K562 (cell line): Measurements from ENCODE around the gene TICRR. TPM values are rescaled to one million over a fixed set of nuclear protein-coding genes. Genes with fewer than 3 reads are reported as not detected.

Experiments used
- ATF6 ChIP-seq: sonication (generic); formaldehyde crosslinking; IDR thresholded peaks from 2 replicates; pipeline ENCODE4 v1.4.0; 2020; ENCODE audit warnings: mild to moderate bottlenecking, missing genetic modification reagents
- CHAMP1 ChIP-seq: fragments of 450-650 bp; IDR thresholded peaks from 2 replicates; pipeline ENCODE4 v1.6.1; 2016; ENCODE audit warnings: mild to moderate bottlenecking
- ERF ChIP-seq: fragments of 450-650 bp; formaldehyde crosslinking; IDR thresholded peaks from 2 replicates; pipeline ENCODE4 v1.4.0; 2020; ENCODE audit warnings: mild to moderate bottlenecking, mixed read lengths
- GABPA ChIP-seq: fragments of 200-800 bp; sonication (Bioruptor generic); conservative IDR thresholded peaks from 2 replicates; pipeline ENCODE4 v1.6.1; 2016; ENCODE audit warnings: low read depth, missing genetic modification characterization, missing compliant biosample characterization
- GMEB1 ChIP-seq: fragments of 250-450 bp; sonication (Bioruptor Pico); IDR thresholded peaks from 2 replicates; pipeline ENCODE4 v1.4.0; 2020; ENCODE audit warnings: mild to moderate bottlenecking
- HDGF ChIP-seq: fragments of 450-650 bp; IDR thresholded peaks from 2 replicates; pipeline ENCODE4 v1.6.1; 2016
- HINFP ChIP-seq: fragments of 450-650 bp; conservative IDR thresholded peaks from 2 replicates; pipeline ENCODE4 v1.6.1; 2016; ENCODE audit warnings: missing genetic modification characterization, low read depth, mild to moderate bottlenecking, control low read depth, missing compliant biosample characterization
- ILK ChIP-seq: fragments of 450-650 bp; IDR thresholded peaks from 2 replicates; pipeline ENCODE4 v1.6.1; 2016; ENCODE audit warnings: missing genetic modification characterization, low read depth, mild to moderate bottlenecking, missing compliant biosample characterization, moderate library complexity, borderline replicate concordance
- MED1 ChIP-seq: sonication (generic); formaldehyde crosslinking; IDR thresholded peaks from 2 replicates; pipeline ENCODE4 v1.8.1; 2023; ENCODE audit warnings: missing genetic modification reagents, borderline replicate concordance
- POLR2AphosphoS5 ChIP-seq: IDR thresholded peaks from 2 replicates; pipeline ENCODE4 v1.6.1; 2011; ENCODE audit warnings: mild to moderate bottlenecking, low read depth, low read length, moderate library complexity; ENCODE audit not compliant: control insufficient read depth, insufficient read depth
- PREB ChIP-seq: sonication (generic); formaldehyde crosslinking; IDR thresholded peaks from 2 replicates; pipeline ENCODE4 v1.8.1; 2023; ENCODE audit warnings: mild to moderate bottlenecking, missing genetic modification reagents
- SREBF1 ChIP-seq: fragments of 150-350 bp; IDR thresholded peaks from 2 replicates; pipeline ENCODE4 v1.6.1; 2014; ENCODE audit warnings: antibody characterized with exemption, low read depth, low read length, borderline replicate concordance
- XRCC5 ChIP-seq: fragments of 200-400 bp; formaldehyde crosslinking; IDR thresholded peaks from 2 replicates; pipeline ENCODE4 v1.6.1; 2017; ENCODE audit warnings: low read depth, mild to moderate bottlenecking, low read length
- ZNF197 ChIP-seq: fragments of 200-800 bp; sonication (Bioruptor generic); IDR thresholded peaks from 2 replicates; pipeline ENCODE4 v1.6.1; 2016; ENCODE audit warnings: low read depth, missing genetic modification characterization, missing compliant biosample characterization
- ZNF584 ChIP-seq: fragments of 200-800 bp; sonication (Bioruptor generic); IDR thresholded peaks from 2 replicates; pipeline ENCODE4 v1.6.1; 2016; ENCODE audit warnings: low read depth, mild to moderate bottlenecking, missing genetic modification characterization, missing compliant biosample characterization
- polyA plus RNA-seq, 8 experiments: library from polyadenylated mRNA; depleted of rRNA in 4 of 8; stranded (reverse) in 5 of 8; unstranded in 3 of 8; fragments of >200 nt; fragmentation: Nextera tagmentation in 2 of 8; fragmentation: Illumina TruSeq in 1 of 8; extraction: Ambion mirVana in 2 of 8; extraction: Trizol in 1 of 8; gene quantifications; 2 replicates each; pipeline versions ENCODE4 v1.2.1 to v1.2.3, GENCODE V29; 2011 to 2014; ENCODE audit warnings: inconsistent platforms in 1 of 8, missing spikeins in 1 of 8
- total RNA-seq, 7 experiments: library from RNA; depleted of rRNA in 6 of 7; stranded (reverse); fragments of >200 nt in 6 of 7; fragmentation: Illumina TruSeq in 2 of 7; extraction: Trizol in 2 of 7; gene quantifications; 2 replicates each; pipeline versions ENCODE4 v1.2.1 to v1.2.3, GENCODE V29; 2011 to 2021; ENCODE audit warnings: low replicate concordance in 1 of 7

TICRR gene
- total and polyA plus RNA-seq, 9 of the 15 experiments (the other 6 are each of a cell fraction or from before 2014, with no cell fraction given) = 0.84 to 22.9 (median 13.7) TPM

- TF ChIP-seq GMEB1 (CRISPR knock-in tag) (peak; percentile 43; the same call in 1 of the 2 replicates), HINFP (tag) (no peak), PREB (CRISPR knock-in tag) (no peak), MED1 (no peak), HDGF (no peak), ATF6 (no peak), CHAMP1 (no peak), ZNF197 (CRISPR knock-in tag) (no peak), ERF (CRISPR knock-in tag) (no peak), ZNF584 (no peak; the same call in 1 of the 2 replicates), ILK (tag) (no peak), XRCC5 (0 out of 2 replicates have a peak, but pooled peaks have one; percentile 25), SREBF1 (no peak), GABPA (tag) (no peak), POLR2AphosphoS5 (peak; percentile 75)
These were observed at the start of gene TICRR (continued) for GRCh38 chr15:89575146-89575655.
